Uterus (tissue), 2 donors: Measurements from ENCODE around the gene LAMA1.

Source experiments
- POLR2A ChIP-seq, 2 donors: fragments of 450-650 bp; IDR thresholded peaks; one replicate each; pipeline ENCODE4 v1.6.1; 2016; ENCODE audit warnings: antibody characterized with exemption in 2 of 2, mild to moderate bottlenecking in 1 of 2, moderate library complexity in 1 of 2
- TF ChIP-seq, protein P1 (sequence below), 4 experiments: fragments of 200-600 bp in 2 of 4; fragments of 450-650 bp in 2 of 4; sonication (generic) in 2 of 4; IDR thresholded peaks; one replicate each; pipeline ENCODE4 v1.5.1; 2016 to 2019; ENCODE audit warnings: antibody characterized with exemption in 4 of 4, mild to moderate bottlenecking in 2 of 4, moderate library complexity in 1 of 4

- TF ChIP-seq, protein P1, sequence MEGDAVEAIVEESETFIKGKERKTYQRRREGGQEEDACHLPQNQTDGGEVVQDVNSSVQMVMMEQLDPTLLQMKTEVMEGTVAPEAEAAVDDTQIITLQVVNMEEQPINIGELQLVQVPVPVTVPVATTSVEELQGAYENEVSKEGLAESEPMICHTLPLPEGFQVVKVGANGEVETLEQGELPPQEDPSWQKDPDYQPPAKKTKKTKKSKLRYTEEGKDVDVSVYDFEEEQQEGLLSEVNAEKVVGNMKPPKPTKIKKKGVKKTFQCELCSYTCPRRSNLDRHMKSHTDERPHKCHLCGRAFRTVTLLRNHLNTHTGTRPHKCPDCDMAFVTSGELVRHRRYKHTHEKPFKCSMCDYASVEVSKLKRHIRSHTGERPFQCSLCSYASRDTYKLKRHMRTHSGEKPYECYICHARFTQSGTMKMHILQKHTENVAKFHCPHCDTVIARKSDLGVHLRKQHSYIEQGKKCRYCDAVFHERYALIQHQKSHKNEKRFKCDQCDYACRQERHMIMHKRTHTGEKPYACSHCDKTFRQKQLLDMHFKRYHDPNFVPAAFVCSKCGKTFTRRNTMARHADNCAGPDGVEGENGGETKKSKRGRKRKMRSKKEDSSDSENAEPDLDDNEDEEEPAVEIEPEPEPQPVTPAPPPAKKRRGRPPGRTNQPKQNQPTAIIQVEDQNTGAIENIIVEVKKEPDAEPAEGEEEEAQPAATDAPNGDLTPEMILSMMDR (IDR thresholded peaks at IDR 0.05): no peak
- no peak for TF ChIP-seq POLR2A (IDR thresholded peaks at IDR 0.05)
These were observed 96.4 kb downstream of the LAMA1 start for GRCh38 chr18:7020995-7021777.
